Hematopoietic multipotent progenitor cell treated with erythropoietin and hydrocortisone succinate and interleukin-3 and kit ligand, for 6 days (in vitro differentiated cells): ENCODE measurements around the gene BAIAP2L2.

ENCODE experiments used
- DNase-seq: peaks from one replicate; pipeline ENCODE4 v3.0.0-alpha.2; 2015

BAIAP2L2 gene

GRCh38 chr22:38106814-38107578, 3.5 kb downstream of the BAIAP2L2 start:
- no peak for DNase-seq

- DNase-seq, result peak; percentile 56
Observed at GRCh38 chr22:38104084-38104483, 6.4 kb downstream of the BAIAP2L2 start.

- DNase-seq, result no peak
Observed at GRCh38 chr22:38103641-38104040, 6.8 kb downstream of the BAIAP2L2 start.

DNA sequence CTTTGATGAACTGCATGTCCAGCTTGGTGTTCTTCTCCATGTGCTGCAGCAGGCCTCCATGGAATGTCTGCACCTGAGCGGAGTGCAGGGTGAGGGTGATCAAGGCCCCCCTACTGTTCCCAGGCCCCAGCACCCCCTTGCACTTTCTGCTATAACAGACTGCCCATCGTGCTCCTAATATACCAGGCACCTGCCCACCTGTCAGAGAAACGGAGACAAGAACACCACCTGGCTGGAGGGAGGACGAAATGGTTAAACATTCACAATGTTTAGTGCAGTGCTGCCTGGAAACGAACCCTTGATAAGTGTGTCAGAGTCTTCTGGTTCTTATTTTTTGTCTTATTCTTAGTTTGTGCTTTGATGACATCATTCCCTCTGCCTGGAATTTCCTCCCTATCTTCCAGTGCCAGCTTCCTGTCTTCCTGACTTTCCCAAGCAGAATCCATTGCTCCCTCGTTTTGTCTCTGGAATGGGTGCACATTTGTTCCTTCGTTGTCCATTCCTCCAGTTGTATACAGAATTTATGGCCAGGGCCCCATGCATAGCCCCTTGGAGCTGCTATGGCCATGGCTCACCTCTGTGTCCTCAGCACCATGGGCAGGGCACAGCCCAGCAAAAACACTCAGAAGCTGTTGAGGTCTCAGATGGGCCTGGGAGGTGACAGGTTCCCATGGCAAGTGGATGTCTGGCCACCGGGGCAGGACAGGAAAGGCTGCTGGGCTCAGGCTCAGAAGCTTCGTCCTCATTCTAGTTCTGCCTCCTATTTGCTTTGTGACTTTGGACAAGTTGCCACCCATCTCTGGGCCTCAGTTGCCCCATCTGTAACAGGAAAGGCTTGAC, 11.9 kb downstream of the BAIAP2L2 start:
- no peak for DNase-seq

DNA sequence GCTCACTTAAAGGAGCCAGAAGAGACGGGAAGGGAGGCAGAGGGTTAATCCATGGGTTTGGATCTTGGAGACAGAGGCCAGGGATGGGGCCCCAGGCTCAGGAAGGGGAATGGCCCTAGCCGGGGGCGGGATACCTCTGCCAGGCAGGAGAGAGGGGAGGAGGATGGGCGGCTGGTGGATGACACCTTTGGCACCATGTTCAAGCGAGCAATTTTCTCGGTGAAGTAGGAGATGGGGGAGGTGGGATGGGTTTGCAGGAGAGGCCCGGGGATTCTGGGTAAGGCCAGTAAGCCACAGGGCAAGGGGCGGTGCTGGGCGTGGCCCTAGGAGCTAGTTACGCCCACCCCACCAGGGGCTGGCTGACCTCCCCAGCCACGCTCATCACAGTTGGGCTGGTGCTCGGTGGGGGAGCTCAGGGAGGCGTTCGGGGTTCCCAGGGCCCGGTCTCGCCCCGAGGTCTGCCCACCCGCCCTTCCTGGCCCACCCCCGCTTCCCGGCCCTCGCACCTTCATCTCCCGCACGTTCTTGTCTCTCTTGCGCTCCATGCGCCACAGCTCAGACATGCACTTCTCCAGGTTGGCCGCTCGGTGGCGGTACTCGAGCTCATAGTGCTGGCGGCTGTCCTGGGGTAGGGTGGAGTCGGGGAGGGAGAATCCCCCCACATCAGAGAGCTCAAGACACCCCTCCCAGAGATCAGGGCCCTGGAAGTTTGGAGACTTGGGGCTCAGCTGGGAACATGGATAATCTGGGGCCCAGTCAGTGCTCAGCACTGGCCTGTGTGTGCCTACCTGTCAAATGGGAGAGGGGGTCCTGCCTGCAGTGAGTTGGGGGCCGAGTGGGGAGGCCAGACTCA, 12.7 kb downstream of the BAIAP2L2 start:
- DNase-seq, result peak; percentile 68

DNA sequence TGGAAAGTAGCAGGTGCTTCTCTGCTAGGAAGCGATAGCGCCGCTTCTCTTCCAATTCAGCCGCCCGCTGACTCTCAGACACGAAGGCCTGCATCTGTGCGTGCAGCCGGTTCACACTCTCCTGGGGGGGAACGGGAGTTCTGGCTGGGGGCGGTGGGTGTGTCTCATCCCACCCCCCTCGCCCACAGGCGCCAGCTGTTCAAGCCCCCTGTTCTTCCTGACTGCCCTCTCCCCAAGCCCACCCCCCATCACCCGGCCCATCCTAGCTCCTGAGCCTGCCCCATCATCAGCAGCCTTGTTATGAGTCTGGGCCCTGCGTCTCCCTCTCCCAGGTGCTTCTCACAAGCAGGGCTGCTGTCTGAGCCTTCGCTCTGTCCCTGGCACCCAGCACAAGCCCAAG, 13.4 kb downstream of the BAIAP2L2 start:
- DNase-seq, result no peak

DNA sequence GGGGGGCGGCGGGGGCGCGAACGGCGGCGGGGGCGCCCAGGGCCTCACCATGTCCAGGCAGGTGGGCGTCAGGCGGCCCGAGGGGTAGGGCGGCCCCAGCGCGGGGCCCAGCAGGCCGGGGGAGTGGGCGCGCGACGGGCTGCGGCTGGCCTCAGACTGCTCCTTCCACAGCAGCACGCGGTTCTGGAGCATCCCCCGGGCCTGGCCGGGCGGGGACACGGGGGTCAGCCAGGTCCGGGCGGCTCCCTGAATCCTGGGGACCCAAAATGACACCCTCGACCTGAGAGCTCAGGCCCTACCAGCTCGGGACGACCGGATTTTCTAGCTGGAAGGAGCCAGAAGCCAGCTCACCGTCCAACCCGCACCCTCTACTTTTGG, 21.0 kb downstream of the BAIAP2L2 start:
- no peak for DNase-seq

DNA sequence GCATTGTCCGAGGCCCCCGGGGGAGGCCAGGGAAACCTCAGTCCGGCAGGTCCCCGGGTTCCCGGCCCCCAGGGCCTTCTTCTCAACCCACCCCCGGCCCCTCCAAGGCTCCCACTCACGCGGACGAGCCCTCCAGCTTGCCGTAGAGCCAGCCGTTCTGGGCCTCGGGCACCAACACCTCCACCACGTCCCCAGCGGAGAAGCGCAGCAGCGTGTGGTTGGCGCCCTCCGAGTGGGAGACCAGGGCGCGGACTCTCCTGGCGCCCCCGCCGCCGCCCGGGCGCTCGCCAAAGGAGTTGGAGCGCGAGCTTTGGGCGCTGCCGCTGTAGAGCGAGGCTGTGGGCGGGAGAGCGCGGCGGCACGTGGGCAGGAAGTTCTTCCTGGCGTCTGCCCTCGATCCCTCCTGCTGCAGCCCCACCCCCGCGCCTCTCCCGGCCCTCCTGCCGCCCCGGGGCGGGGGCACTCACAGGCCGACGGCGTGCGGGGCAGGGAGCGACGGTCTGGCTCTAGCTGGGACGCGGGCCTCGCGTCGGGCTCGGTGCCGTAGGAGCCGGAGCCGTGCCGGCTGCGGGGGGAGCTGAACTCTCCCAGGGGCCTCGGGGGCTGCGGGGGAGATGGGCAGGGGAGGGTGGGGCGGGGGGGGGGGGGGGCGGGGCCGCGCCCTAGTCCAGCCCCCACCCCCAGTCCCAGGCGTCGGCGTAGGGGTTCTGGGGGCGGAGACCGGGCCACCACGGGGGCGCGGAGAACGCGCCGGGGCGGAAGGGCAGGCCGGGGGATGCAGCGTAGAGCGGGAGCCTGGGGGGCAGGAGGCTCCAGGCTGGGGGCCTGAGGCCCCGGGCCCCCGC, 21.6 kb downstream of the BAIAP2L2 start:
- no peak for DNase-seq

DNA sequence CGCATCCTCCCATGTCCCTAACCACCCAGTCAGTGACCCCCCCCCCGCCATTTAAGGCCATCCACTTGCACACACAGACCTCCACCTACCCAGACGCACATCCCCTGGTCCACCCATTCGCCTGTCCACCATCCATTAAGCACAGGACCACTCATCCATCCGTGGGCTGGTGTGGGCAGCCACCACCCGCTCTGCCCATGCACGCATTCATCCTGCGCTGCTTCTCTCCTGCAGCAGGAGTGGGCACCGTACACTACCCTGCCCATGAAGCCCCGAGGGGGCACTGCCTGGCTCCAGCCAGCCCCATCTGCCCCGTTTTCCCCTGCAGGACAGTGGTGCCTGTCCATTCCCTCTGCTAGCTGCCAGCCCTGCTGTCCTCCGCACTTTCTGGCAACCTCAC, 22.6 kb downstream of the BAIAP2L2 start:
- DNase-seq, result no peak

- no peak for DNase-seq
Observed at GRCh38 chr22:38086942-38087341, 23.5 kb downstream of the BAIAP2L2 start.

GRCh38 chr22:38086001-38086845, 24.3 kb downstream of the BAIAP2L2 start:
- no peak for DNase-seq

DNA sequence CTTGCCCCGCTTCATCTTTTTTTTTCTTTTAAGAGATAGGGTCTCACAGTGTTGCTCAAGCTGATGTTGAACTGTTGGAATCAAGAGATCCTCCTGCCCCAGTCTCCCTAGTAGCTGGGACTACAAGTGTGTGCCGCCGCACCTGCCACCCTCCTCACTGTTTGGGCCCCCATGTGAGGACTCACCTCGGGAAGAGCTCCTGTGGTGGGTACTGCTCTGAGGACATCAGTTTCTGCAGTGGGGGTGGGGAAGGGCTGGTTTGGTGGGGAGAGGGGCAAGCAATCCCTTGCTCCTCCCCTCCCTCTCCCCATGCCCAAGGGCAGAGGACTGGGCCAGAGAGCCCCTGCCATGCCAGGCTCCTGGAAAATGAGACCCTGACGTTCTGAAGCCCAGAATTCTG, 25.0 kb downstream of the BAIAP2L2 start:
- DNase-seq, result no peak

GRCh38 chr22:38085056-38085455, 25.4 kb downstream of the BAIAP2L2 start:
- no peak for DNase-seq

- no peak for DNase-seq
Observed at GRCh38 chr22:38083931-38084631, 26.4 kb downstream of the BAIAP2L2 start, which contains the start of gene SLC16A8. SLC16A8 (minus strand) TSS chr22:38084184; CDS start chr22:38082873, 1,311 bp downstream.

DNA sequence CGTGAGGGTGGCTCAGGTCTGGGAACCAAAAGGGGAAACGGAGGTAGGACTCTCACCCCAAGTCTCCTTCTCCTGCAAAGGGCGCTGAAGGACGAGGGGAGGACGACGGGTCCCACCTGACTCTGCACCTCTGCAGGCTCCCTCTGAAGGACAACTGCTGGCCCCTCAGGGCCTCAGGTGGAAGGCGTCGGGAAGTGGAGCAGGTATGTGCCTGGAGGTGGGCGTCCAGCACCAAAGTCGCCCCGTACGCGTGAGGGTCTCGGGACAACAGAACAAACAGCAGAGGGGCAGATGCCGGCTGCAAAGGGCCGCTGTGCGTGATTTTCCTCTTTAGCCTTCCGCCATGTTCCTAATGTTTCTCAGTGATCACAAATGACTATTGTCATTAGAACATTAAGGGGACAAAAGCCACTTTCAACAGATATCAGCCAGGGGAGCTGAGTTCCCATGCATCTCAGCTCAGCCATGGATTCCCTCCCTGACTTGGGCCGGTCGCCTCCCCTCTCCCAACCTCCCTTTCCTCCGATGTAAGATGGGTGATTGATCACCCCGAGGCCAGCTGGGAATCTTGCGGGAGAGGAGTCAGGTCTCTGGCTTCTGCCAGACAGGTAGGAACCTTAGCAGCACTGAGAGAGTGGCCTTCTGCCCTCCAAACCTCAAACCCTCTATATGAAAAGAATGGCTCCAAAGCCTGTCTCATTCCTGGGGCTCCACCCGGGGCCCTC, 27.3 kb downstream of the BAIAP2L2 start:
- DNase-seq, result no peak

- DNase-seq, result peak; percentile 43
Observed at GRCh38 chr22:38081941-38082828, 28.3 kb downstream of the BAIAP2L2 start.

DNA sequence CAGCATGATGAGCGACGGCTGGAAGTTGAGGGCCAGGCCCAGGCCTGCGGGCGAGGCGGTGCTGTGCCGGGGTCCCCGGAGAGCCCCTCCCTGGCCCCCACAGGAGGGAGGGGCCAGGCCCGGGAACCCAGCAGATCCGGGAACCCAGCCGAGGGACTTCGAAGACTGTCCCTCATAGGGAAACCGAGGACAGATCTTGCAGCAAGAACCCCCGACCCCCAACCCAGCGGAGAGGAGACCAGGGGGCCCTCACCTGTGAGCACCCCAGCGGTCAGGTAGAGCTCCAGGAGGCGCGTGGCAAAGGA, 28.9 kb downstream of the BAIAP2L2 start:
- no peak for DNase-seq

GRCh38 chr22:38080850-38081635, 29.4 kb downstream of the BAIAP2L2 start:
- peak; percentile 48 for DNase-seq
